Endothelial cell of umbilical vein (primary cell): ENCODE data around the gene PLK5. TPM values are rescaled to one million over a fixed set of nuclear protein-coding genes. Genes with fewer than 3 reads are reported as not detected.

ENCODE experiments used
- BruUV-seq: library from RNA; stranded (reverse); fragments of 400-500 nt; replicated peaks from 2 replicates; lab custom pipeline; 2021; lab: Mats Ljungman, UMichigan
- CTCF ChIA-PET: fragments of 300-600, 350-600 bp; sonication (Branson Sonifier 250); formaldehyde crosslinking; loops from one replicate; lab custom pipeline; 2021; ENCODE audit warnings: antibody characterized with exemption, inconsistent platforms; lab: Charles Lee
- POLR2A ChIA-PET: fragments of 300-600, 350-600 bp; sonication (Branson Sonifier 250); formaldehyde crosslinking; loops from one replicate; lab custom pipeline; 2021; ENCODE audit warnings: antibody characterized with exemption, inconsistent platforms; lab: Charles Lee
- DNase-seq: peaks from one replicate; pipeline ENCODE4 v3.0.0-alpha.2; 2011; ENCODE audit warnings: low read depth, low spot score
- FAIRE-seq: peaks from 2 replicates; lab custom pipeline; 2011; peaks lifted over from hg19 to GRCh38; lab: Jason Lieb, UNC
- H2AFZ ChIP-seq: 2 replicates; pipeline ENCODE4 v1.6.0; 2012; ENCODE audit warnings: low read depth, low read length, control low read depth, inconsistent platforms
- H3K27ac ChIP-seq: 2 replicates; pipeline ENCODE4 v1.5.1; 2011; ENCODE audit warnings: low read depth, mild to moderate bottlenecking, control low read depth, low read length, moderate library complexity; ENCODE audit not compliant: insufficient read depth
- H3K27me3 ChIP-seq, 2 experiments: 2 replicates each; pipeline versions ENCODE4 v1.6.0 to v1.6.1; 2011; ENCODE audit warnings: low read length in 2 of 2, mixed read lengths in 1 of 2; ENCODE audit not compliant: control insufficient read depth in 2 of 2, insufficient read depth in 2 of 2
- H3K36me3 ChIP-seq, 2 experiments: 2 replicates in 1 of 2; 3 replicates in 1 of 2; pipeline ENCODE4 v1.5.1; 2011; ENCODE audit warnings: low read length in 2 of 2, mild to moderate bottlenecking in 1 of 2, moderate library complexity in 1 of 2; ENCODE audit not compliant: control insufficient read depth in 2 of 2, insufficient read depth in 2 of 2; ENCODE audit errors: extremely low read depth in 1 of 2
- H3K4me1 ChIP-seq: 3 replicates; pipeline ENCODE4 v1.5.1; 2011; ENCODE audit warnings: mild to moderate bottlenecking, low read length; ENCODE audit not compliant: control insufficient read depth, insufficient read depth; ENCODE audit errors: extremely low read depth
- H3K4me2 ChIP-seq: 2 replicates; pipeline ENCODE4 v1.6.1; 2011; ENCODE audit warnings: low read length, control low read depth, mixed read lengths; ENCODE audit not compliant: insufficient read depth
- H3K4me3 ChIP-seq, 3 experiments: fragments of 200-600 bp in 1 of 3; sonication (generic), shearing (Covaris generic) in 1 of 3; replicated peaks in 1 of 3; 2 replicates each; pipeline ENCODE4 v1.5.1; 2011 to 2016; ENCODE audit warnings: control low read depth in 3 of 3, low read length in 3 of 3, mild to moderate bottlenecking in 2 of 3, inconsistent platforms in 1 of 3, low read depth in 1 of 3, moderate library complexity in 1 of 3; ENCODE audit not compliant: insufficient read depth in 1 of 3
- H3K79me2 ChIP-seq: 2 replicates; pipeline ENCODE4 v1.6.0; 2012; ENCODE audit warnings: low read length, inconsistent platforms; ENCODE audit not compliant: control insufficient read depth, insufficient read depth
- H3K9ac ChIP-seq: replicated peaks from 2 replicates; pipeline ENCODE3; 2011; ENCODE audit warnings: low read length, control low read depth; ENCODE audit not compliant: insufficient read depth; ENCODE audit errors: extremely low read depth
- H3K9me1 ChIP-seq: replicated peaks from 3 replicates; pipeline ENCODE4 v1.6.0; 2011; ENCODE audit warnings: mild to moderate bottlenecking, low read length; ENCODE audit not compliant: control insufficient read depth, insufficient read depth; ENCODE audit errors: extremely low read depth
- H3K9me3 ChIP-seq: replicated peaks from 2 replicates; pipeline ENCODE4 v1.5.1; 2012; ENCODE audit warnings: low read length, inconsistent platforms; ENCODE audit not compliant: control insufficient read depth, insufficient read depth
- H4K20me1 ChIP-seq: replicated peaks from 2 replicates; pipeline ENCODE3; 2011; ENCODE audit warnings: mild to moderate bottlenecking, low read length; ENCODE audit not compliant: control insufficient read depth, insufficient read depth; ENCODE audit errors: extremely low read depth
- CTCF ChIP-seq, 2 donors: IDR thresholded peaks; 1 replicate in 1 of 2; 2 replicates in 1 of 2; pipeline ENCODE4 v1.5.1; 2011; ENCODE audit warnings: low read length in 2 of 2, mild to moderate bottlenecking in 2 of 2, moderate library complexity in 2 of 2, control low read depth in 1 of 2, inconsistent platforms in 1 of 2, low read depth in 1 of 2; ENCODE audit not compliant: insufficient read depth in 1 of 2; ENCODE audit errors: extremely low read depth in 1 of 2
- EZH2 ChIP-seq: IDR thresholded peaks from 2 replicates; pipeline ENCODE4 v1.6.1; 2012; ENCODE audit warnings: borderline replicate concordance, low read depth, mild to moderate bottlenecking, moderate library complexity, low read length, inconsistent platforms; ENCODE audit not compliant: severe bottlenecking
- FOS ChIP-seq: IDR thresholded peaks from 2 replicates; pipeline ENCODE4 v1.6.1; 2011; ENCODE audit warnings: mild to moderate bottlenecking, low read length, moderate library complexity, borderline replicate concordance; ENCODE audit not compliant: insufficient read depth
- GATA2 ChIP-seq: IDR thresholded peaks from 2 replicates; pipeline ENCODE4 v1.7.0; 2011; ENCODE audit warnings: low read depth, mild to moderate bottlenecking, moderate library complexity, mixed read lengths, low read length; ENCODE audit not compliant: insufficient read length, insufficient read depth
- JUN ChIP-seq: IDR thresholded peaks from 2 replicates; pipeline ENCODE4 v1.6.1; 2011; ENCODE audit warnings: borderline replicate concordance, low read depth; ENCODE audit not compliant: insufficient read length, insufficient read depth
- MAX ChIP-seq: IDR thresholded peaks from 2 replicates; pipeline ENCODE4 v1.6.1; 2011; ENCODE audit not compliant: insufficient read depth, insufficient read length
- MYC ChIP-seq: IDR thresholded peaks from one replicate; pipeline ENCODE4 v1.6.1; 2011; ENCODE audit warnings: mild to moderate bottlenecking, low read depth, low read length
- POLR2A ChIP-seq: IDR thresholded peaks from 2 replicates; pipeline ENCODE4 v1.6.1; 2012; ENCODE audit warnings: low read depth, mild to moderate bottlenecking, control low read depth, low read length
- POLR2AphosphoS5 ChIP-seq: IDR thresholded peaks from 2 replicates; pipeline ENCODE4 v1.6.1; 2012; ENCODE audit warnings: low read depth, mild to moderate bottlenecking, control low read depth, low read length, moderate library complexity; ENCODE audit not compliant: insufficient read depth
- dilution Hi-C: fragments of 300-500 bp; cut with MboI; formaldehyde crosslinking; loops from one replicate; pipeline ENCODE4 v1.15.0; 2019; ENCODE audit warnings: low sequenced_read_pairs; ENCODE audit not compliant: extremely low pct_ligation_motif_present
- intact Hi-C: fragments of 100-400 bp; cut with micrococcal nuclease; formaldehyde crosslinking; loops from one replicate; pipeline ENCODE4 v1.10.0; 2022
- polyA plus RNA-seq, 4 experiments: library from polyadenylated mRNA; depleted of rRNA in 3 of 4; stranded (reverse) in 3 of 4; unstranded in 1 of 4; fragments of >200 nt; gene quantifications; 2 replicates each; pipeline versions ENCODE4 v1.2.1 to v1.2.3, GENCODE V29; 2011 to 2012; ENCODE audit warnings: missing spikeins in 1 of 4
- small RNA-seq: library from RNA; depleted of rRNA; stranded (forward); fragments of <200 nt; gene quantifications from one replicate; pipeline ENCODE3, GENCODE V24; 2012; ENCODE audit warnings: low replicate concordance, low read depth; ENCODE audit not compliant: insufficient read depth, insufficient read length
- total RNA-seq: library from RNA; stranded (reverse); gene quantifications from 2 replicates; pipeline ENCODE4 v1.2.3, GENCODE V29; 2021

Gene PLK5
- total and polyA plus RNA-seq, 2 donors (not counting 3 experiments of a cell fraction or from before 2014, with no cell fraction given): not detected

GRCh38 chr19:1585243-1585580 is 61.3 kb downstream of the PLK5 start:
- BruUV-seq: no TSS peak
- no peak for TF ChIP-seq FOS
- no peak for TF ChIP-seq GATA2
- TF ChIP-seq JUN: no peak
- TF ChIP-seq CTCF (IDR thresholded peaks at IDR 0.05; ENCODE audit: extremely low read depth in 1 of 2, insufficient read depth in 1 of 2, low read depth in 1 of 2, low read length in 2 of 2): no peak
- no peak for TF ChIP-seq POLR2A
- TF ChIP-seq EZH2: no peak
- TF ChIP-seq POLR2AphosphoS5: no peak
- TF ChIP-seq MYC: no peak
- TF ChIP-seq MAX: no peak
- FAIRE-seq (no peak), DNase-seq (no peak)
- ChIA-PET POLR2A (no interaction called here), CTCF (no interaction called here)
- dilution Hi-C loops (no loop called here), intact Hi-C loops (no loop called here)
- Histone ChIP-seq H3K4me1 (peaks cover under 1% of the 10 kb centered on the region), H3K4me3 (no peak overlapping the region), H2AFZ (no peak overlapping the region), H3K9me3 (no peaks in the 10 kb centered on the region), H3K4me2 (no peak overlapping the region), H3K79me2 (peaks cover 42% of the 10 kb centered on the region), H3K36me3 (peaks cover 4 to 28% of the 10 kb centered on the region in 2 experiments), H3K27ac (no peak overlapping the region), H3K9me1 (no peaks in the 10 kb centered on the region), H3K27me3 (no peaks in the 10 kb centered on the region), H3K9ac (no peak overlapping the region), H4K20me1 (no peaks in the 10 kb centered on the region)

Small RNAs within 50 kb of the gene (small RNA-seq; reads per million reads assigned to genes)
- gene AC005943.2: not detected
- gene RN7SL477P: not detected

Other genes starting within 250 kb of the PLK5 start
- gene FAM174C, start 248.5 kb upstream of the PLK5 start, total RNA-seq: 46.7 and 47.5 TPM in 2 replicates
- gene FAM174C, start 248.5 kb upstream of the PLK5 start, polyA plus RNA-seq: 83.9 and 127 TPM in 2 replicates
- gene EFNA2, start 238.2 kb upstream of the PLK5 start, total RNA-seq: 1.1 and 2.5 TPM in 2 replicates
- 0.52 and 0.99 TPM in 2 replicates for gene EFNA2, start 238.2 kb upstream of the PLK5 start, polyA plus RNA-seq
- 95.8 and 101 TPM in 2 replicates for gene NDUFS7, start 140.2 kb upstream of the PLK5 start, total RNA-seq
- 224 and 352 TPM in 2 replicates for gene NDUFS7, start 140.2 kb upstream of the PLK5 start, polyA plus RNA-seq
- 20.0 and 22.1 TPM in 2 replicates for gene GAMT, start 122.5 kb upstream of the PLK5 start, total RNA-seq
- gene GAMT, start 122.5 kb upstream of the PLK5 start, polyA plus RNA-seq: 36.9 and 46.8 TPM in 2 replicates
- gene DAZAP1, start 116.5 kb upstream of the PLK5 start, total RNA-seq: 177 and 187 TPM in 2 replicates
- gene DAZAP1, start 116.5 kb upstream of the PLK5 start, polyA plus RNA-seq: 50.1 and 51.5 TPM in 2 replicates
- 1,260 and 1,287 TPM in 2 replicates for gene RPS15, start 85.7 kb upstream of the PLK5 start, total RNA-seq
- gene RPS15, start 85.7 kb upstream of the PLK5 start, polyA plus RNA-seq: 2,646 and 3,270 TPM in 2 replicates
- gene APC2, start 74.0 kb upstream of the PLK5 start, total RNA-seq: 0.04 and 0.23 TPM in 2 replicates
- gene APC2, start 74.0 kb upstream of the PLK5 start, polyA plus RNA-seq: 0.01 and 0.05 TPM in 2 replicates
- gene C19orf25, start 44.9 kb upstream of the PLK5 start, total RNA-seq: 28.0 and 29.0 TPM in 2 replicates
- 34.6 and 40.3 TPM in 2 replicates for gene C19orf25, start 44.9 kb upstream of the PLK5 start, polyA plus RNA-seq
- gene PCSK4, start 33.7 kb upstream of the PLK5 start, total RNA-seq: 0.92 and 1.2 TPM in 2 replicates
- gene PCSK4, start 33.7 kb upstream of the PLK5 start, polyA plus RNA-seq: 1.7 TPM in 2 replicates
- gene REEP6, start 32.9 kb upstream of the PLK5 start, total RNA-seq: 1.5 and 1.8 TPM in 2 replicates
- gene REEP6, start 32.9 kb upstream of the PLK5 start, polyA plus RNA-seq: 1.3 and 1.5 TPM in 2 replicates
- gene ADAMTSL5, start 11.1 kb upstream of the PLK5 start, total RNA-seq: not detected in 2 replicates
- 0.07 TPM in 1 of 2 replicates, not detected in the other for gene ADAMTSL5, start 11.1 kb upstream of the PLK5 start, polyA plus RNA-seq
- gene MEX3D, start 44.2 kb downstream of the PLK5 start, total RNA-seq: 96.7 and 98.5 TPM in 2 replicates
- gene MEX3D, start 44.2 kb downstream of the PLK5 start, polyA plus RNA-seq: 30.0 and 45.7 TPM in 2 replicates
- 120 and 121 TPM in 2 replicates for gene MBD3, start 68.8 kb downstream of the PLK5 start, total RNA-seq
- 96.8 and 115 TPM in 2 replicates for gene MBD3, start 68.8 kb downstream of the PLK5 start, polyA plus RNA-seq
- gene UQCR11, start 81.4 kb downstream of the PLK5 start, total RNA-seq: 210 and 223 TPM in 2 replicates
- 165 and 262 TPM in 2 replicates for gene UQCR11, start 81.4 kb downstream of the PLK5 start, polyA plus RNA-seq
- 193 and 197 TPM in 2 replicates for gene TCF3, start 128.5 kb downstream of the PLK5 start, total RNA-seq
- gene TCF3, start 128.5 kb downstream of the PLK5 start, polyA plus RNA-seq: 147 and 202 TPM in 2 replicates
- gene ONECUT3, start 229.4 kb downstream of the PLK5 start, total RNA-seq: not detected in 2 replicates
- not detected in 2 replicates for gene ONECUT3, start 229.4 kb downstream of the PLK5 start, polyA plus RNA-seq